HL-60 (cell line): ENCODE results near the gene HSD17B12.

ENCODE experiments used
- GABPA ChIP-seq: IDR thresholded peaks from 2 replicates; pipeline ENCODE4 v1.6.1; 2012; ENCODE audit warnings: low read depth
- POLR2AphosphoS5 ChIP-seq: IDR thresholded peaks from 2 replicates; pipeline ENCODE4 v1.6.1; 2012; ENCODE audit warnings: low read depth
- SPI1 ChIP-seq: IDR thresholded peaks from 2 replicates; pipeline ENCODE4 v1.6.1; 2012; ENCODE audit warnings: low read depth, mild to moderate bottlenecking, borderline replicate concordance
- TF ChIP-seq, protein P1 (sequence below): IDR thresholded peaks from one replicate; pipeline ENCODE4 v1.5.1; 2011; ENCODE audit warnings: low read length, control low read depth, inconsistent platforms; ENCODE audit not compliant: insufficient read depth
- TF ChIP-seq, protein P2 (sequence below): IDR thresholded peaks from 2 replicates; pipeline ENCODE4 v1.6.1; 2012; ENCODE audit warnings: low read depth; ENCODE audit not compliant: insufficient replicate concordance

- no peak for TF ChIP-seq POLR2AphosphoS5
- TF ChIP-seq, protein P1, sequence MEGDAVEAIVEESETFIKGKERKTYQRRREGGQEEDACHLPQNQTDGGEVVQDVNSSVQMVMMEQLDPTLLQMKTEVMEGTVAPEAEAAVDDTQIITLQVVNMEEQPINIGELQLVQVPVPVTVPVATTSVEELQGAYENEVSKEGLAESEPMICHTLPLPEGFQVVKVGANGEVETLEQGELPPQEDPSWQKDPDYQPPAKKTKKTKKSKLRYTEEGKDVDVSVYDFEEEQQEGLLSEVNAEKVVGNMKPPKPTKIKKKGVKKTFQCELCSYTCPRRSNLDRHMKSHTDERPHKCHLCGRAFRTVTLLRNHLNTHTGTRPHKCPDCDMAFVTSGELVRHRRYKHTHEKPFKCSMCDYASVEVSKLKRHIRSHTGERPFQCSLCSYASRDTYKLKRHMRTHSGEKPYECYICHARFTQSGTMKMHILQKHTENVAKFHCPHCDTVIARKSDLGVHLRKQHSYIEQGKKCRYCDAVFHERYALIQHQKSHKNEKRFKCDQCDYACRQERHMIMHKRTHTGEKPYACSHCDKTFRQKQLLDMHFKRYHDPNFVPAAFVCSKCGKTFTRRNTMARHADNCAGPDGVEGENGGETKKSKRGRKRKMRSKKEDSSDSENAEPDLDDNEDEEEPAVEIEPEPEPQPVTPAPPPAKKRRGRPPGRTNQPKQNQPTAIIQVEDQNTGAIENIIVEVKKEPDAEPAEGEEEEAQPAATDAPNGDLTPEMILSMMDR = no peak
- no peak for TF ChIP-seq GABPA
- TF ChIP-seq, protein P2, sequence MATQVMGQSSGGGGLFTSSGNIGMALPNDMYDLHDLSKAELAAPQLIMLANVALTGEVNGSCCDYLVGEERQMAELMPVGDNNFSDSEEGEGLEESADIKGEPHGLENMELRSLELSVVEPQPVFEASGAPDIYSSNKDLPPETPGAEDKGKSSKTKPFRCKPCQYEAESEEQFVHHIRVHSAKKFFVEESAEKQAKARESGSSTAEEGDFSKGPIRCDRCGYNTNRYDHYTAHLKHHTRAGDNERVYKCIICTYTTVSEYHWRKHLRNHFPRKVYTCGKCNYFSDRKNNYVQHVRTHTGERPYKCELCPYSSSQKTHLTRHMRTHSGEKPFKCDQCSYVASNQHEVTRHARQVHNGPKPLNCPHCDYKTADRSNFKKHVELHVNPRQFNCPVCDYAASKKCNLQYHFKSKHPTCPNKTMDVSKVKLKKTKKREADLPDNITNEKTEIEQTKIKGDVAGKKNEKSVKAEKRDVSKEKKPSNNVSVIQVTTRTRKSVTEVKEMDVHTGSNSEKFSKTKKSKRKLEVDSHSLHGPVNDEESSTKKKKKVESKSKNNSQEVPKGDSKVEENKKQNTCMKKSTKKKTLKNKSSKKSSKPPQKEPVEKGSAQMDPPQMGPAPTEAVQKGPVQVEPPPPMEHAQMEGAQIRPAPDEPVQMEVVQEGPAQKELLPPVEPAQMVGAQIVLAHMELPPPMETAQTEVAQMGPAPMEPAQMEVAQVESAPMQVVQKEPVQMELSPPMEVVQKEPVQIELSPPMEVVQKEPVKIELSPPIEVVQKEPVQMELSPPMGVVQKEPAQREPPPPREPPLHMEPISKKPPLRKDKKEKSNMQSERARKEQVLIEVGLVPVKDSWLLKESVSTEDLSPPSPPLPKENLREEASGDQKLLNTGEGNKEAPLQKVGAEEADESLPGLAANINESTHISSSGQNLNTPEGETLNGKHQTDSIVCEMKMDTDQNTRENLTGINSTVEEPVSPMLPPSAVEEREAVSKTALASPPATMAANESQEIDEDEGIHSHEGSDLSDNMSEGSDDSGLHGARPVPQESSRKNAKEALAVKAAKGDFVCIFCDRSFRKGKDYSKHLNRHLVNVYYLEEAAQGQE = no peak
- no peak for TF ChIP-seq SPI1
Measured at GRCh38 chr11:43806976-43807375, 126.4 kb downstream of the HSD17B12 start.
